ENCODE results near the gene ZNF445. TPM values are rescaled to one million over a fixed set of nuclear protein-coding genes. Genes with fewer than 3 reads are reported as not detected.
"Not testable (repeated sequence)": the region's sequence is repeated elsewhere in the genome, so short reads cannot be mapped to it uniquely, and the experiment has no call there.

The ZNF445 gene
- total and polyA plus RNA-seq, 4 experiments from 2014 or later: 0.57 to 31.5 (median 16.9) TPM

GRCh38 chr3:44511238-44511566, 33.7 kb upstream of the ZNF445 start:
- ChIA-PET CTCF (ENCODE audit: partially characterized antibody) (interaction anchor here (0.8 to 1.7 kb wide), 8 partner anchors 13 to 465 kb away, joined by 3 to 6 read pairs (median 3); partner anchors contain the start of genes EXOSC7, ZDHHC3 and ZNF445), POLR2A (ENCODE audit: partially characterized antibody) (interaction anchor here (0.6 to 2.4 kb wide), 23 partner anchors 8 to 607 kb away, joined by 3 to 32 read pairs (median 5); partner anchors contain the start of genes EXOSC7, KIAA1143, KIF15 and TCAIM)
- Histone ChIP-seq H3K4me1 (ENCODE audit: insufficient read depth, low read length) (peaks cover 21% of the 10 kb centered on the region), H3K4me3 (ENCODE audit: low read length in 2 of 2) (peak overlapping the region; percentile 67 to 92), H3K9me3 (ENCODE audit: control insufficient read depth in 1 of 2, low read length in 2 of 2) (no peaks in the 10 kb centered on the region), H3K36me3 (ENCODE audit: insufficient read depth, low read length) (no peaks in the 10 kb centered on the region), H3K27me3 (ENCODE audit: insufficient read depth, low read length) (no peaks in the 10 kb centered on the region), H3K27ac (ENCODE audit: low read depth, low read length) (peak overlapping the region; percentile 75)
- peak overlapping the region; percentile 94 to 98 (median 96) for H3K4me3 Mint-ChIP-seq
- no peak for DNase-seq
- H3K9me3 Mint-ChIP-seq: peaks cover 0 to under 1% (median 0%) of the 10 kb centered on the region in 8 donors
- intact Hi-C loops (cut with micrococcal nuclease): loop anchor here (2.0 to 5.0 kb wide), 3 partner anchors 114 to 350 kb away; partner anchors contain the start of genes TMEM42 and ZNF197
- H3K4me1 Mint-ChIP-seq: peaks cover 26 to 43% (median 34%) of the 10 kb centered on the region in 4 donors
- no peaks in the 10 kb centered on the region for H3K27me3 Mint-ChIP-seq
- peak overlapping the region; percentile 90 to 98 (median 96) for H3K27ac Mint-ChIP-seq
- H3K36me3 Mint-ChIP-seq: peaks cover 8 to 12% of the 10 kb centered on the region in 2 donors

GRCh38 chr3:44510000-44510368, 32.5 kb upstream of the ZNF445 start:
- Mint-ChIP-seq H3K4me3 (peak overlapping the region; percentile 94 to 98 (median 96)), H3K9me3 (peaks cover 0 to 7% (median under 1%) of the 10 kb centered on the region in 8 donors), H3K36me3 (peaks cover 20 to 23% of the 10 kb centered on the region in 2 donors), H3K27ac (peak overlapping the region; percentile 84 to 97 (median 94)), H3K4me1 (peaks cover 28 to 50% (median 38%) of the 10 kb centered on the region in 4 donors), H3K27me3 (no peaks in the 10 kb centered on the region)
- Histone ChIP-seq H3K4me3 (ENCODE audit: low read length in 2 of 2) (peak overlapping the region; percentile 85 to 92), H3K36me3 (ENCODE audit: insufficient read depth, low read length) (no peaks in the 10 kb centered on the region), H3K27me3 (ENCODE audit: insufficient read depth, low read length) (no peaks in the 10 kb centered on the region), H3K9me3 (ENCODE audit: control insufficient read depth in 1 of 2, low read length in 2 of 2) (no peaks in the 10 kb centered on the region), H3K27ac (ENCODE audit: low read depth, low read length) (peak overlapping the region; percentile 75), H3K4me1 (ENCODE audit: insufficient read depth, low read length) (peaks cover 21% of the 10 kb centered on the region)
- intact Hi-C loops (cut with micrococcal nuclease): loop anchor here (1.0 to 5.0 kb wide), 8 partner anchors 33 to 466 kb away; partner anchors contain the start of genes EXOSC7, KIAA1143, KIF15 and TMEM42
- ChIA-PET POLR2A (ENCODE audit: partially characterized antibody) (interaction anchor here (0.6 to 2.4 kb wide), 18 partner anchors 8 to 1084 kb away, joined by 3 to 32 read pairs (median 5); partner anchors contain the start of genes KIAA1143, KIF15, TCAIM and TMEM42), CTCF (ENCODE audit: partially characterized antibody) (interaction anchor here (1.3 kb wide), 1 partner anchor 187 kb away, joined by 3 read pairs; no protein-coding TSS in a partner anchor)
- no peak for DNase-seq

DNA sequence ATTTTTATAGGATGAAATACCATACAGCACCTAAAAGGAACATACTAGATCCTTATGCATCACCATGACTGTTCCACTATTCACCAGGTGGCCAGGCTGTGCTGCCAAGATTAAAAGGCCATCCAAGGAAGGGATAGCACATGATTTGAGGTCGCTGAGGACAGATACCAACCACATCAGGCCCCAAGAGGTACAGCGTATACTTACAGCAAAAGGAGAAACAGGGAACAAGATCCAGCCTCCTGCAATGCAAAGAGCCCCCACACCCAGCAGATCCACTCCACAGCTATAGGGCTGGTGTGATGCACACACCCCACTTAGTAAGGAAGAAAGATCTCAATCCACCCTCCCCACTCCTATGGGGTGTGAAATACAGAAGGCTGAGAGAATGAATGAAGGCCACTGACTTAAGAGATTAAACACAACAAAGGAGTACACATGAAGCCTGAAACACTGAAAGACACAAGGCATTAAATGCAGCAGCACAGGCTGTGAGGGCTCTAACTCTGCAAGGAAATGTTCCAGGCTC, 32.0 kb upstream of the ZNF445 start:
- Mint-ChIP-seq H3K27ac (peak overlapping the region; percentile 84 to 97 (median 94)), H3K9me3 (peaks cover 0 to 7% (median under 1%) of the 10 kb centered on the region in 8 donors), H3K36me3 (peaks cover 21 to 23% of the 10 kb centered on the region in 2 donors), H3K4me3 (peak overlapping the region; percentile 94 to 98 (median 96)), H3K27me3 (no peaks in the 10 kb centered on the region), H3K4me1 (peaks cover 28 to 50% (median 38%) of the 10 kb centered on the region in 4 donors)
- ChIA-PET POLR2A (ENCODE audit: partially characterized antibody) (interaction anchor here (1.1 kb wide), 1 partner anchor 169 kb away, joined by 3 read pairs; no protein-coding TSS in a partner anchor), CTCF (ENCODE audit: partially characterized antibody) (no interaction called here)
- Histone ChIP-seq H3K27me3 (ENCODE audit: insufficient read depth, low read length) (no peaks in the 10 kb centered on the region), H3K9me3 (ENCODE audit: control insufficient read depth in 1 of 2, low read length in 2 of 2) (no peaks in the 10 kb centered on the region), H3K36me3 (ENCODE audit: insufficient read depth, low read length) (no peaks in the 10 kb centered on the region), H3K4me3 (ENCODE audit: low read length in 2 of 2) (peak overlapping the region; percentile 85 to 92), H3K27ac (ENCODE audit: low read depth, low read length) (peak overlapping the region; percentile 75), H3K4me1 (ENCODE audit: insufficient read depth, low read length) (peaks cover 21% of the 10 kb centered on the region)
- intact Hi-C loops (cut with micrococcal nuclease): no loop called here
- DNase-seq: peak in 1 of 5 donors; percentile 6

- Histone ChIP-seq H3K27ac (ENCODE audit: low read depth, low read length) (no peak overlapping the region), H3K4me3 (ENCODE audit: low read length in 2 of 2) (no peak overlapping the region), H3K36me3 (ENCODE audit: insufficient read depth, low read length) (peaks cover 2% of the 10 kb centered on the region), H3K27me3 (ENCODE audit: insufficient read depth, low read length) (no peaks in the 10 kb centered on the region), H3K9me3 (ENCODE audit: control insufficient read depth in 1 of 2, low read length in 2 of 2) (peaks cover 0 to 10% of the 10 kb centered on the region in 2 donors), H3K4me1 (ENCODE audit: insufficient read depth, low read length) (peaks cover 21% of the 10 kb centered on the region)
- peak overlapping the region in 1 of 7 donors; percentile 2 for H3K27ac Mint-ChIP-seq
- CTCF ChIA-PET (ENCODE audit: partially characterized antibody): no interaction called here
- no peaks in the 10 kb centered on the region for H3K27me3 Mint-ChIP-seq
- H3K9me3 Mint-ChIP-seq: peaks cover 0 to 24% (median 12%) of the 10 kb centered on the region in 8 donors
- H3K4me3 Mint-ChIP-seq: peak overlapping the region in 1 of 8 donors; percentile 59
- no peak for DNase-seq
- peaks cover 39% of the 10 kb centered on the region in 2 donors for H3K36me3 Mint-ChIP-seq
- intact Hi-C loops (cut with micrococcal nuclease): no loop called here
- peaks cover 33 to 54% (median 39%) of the 10 kb centered on the region in 4 donors for H3K4me1 Mint-ChIP-seq
- POLR2A ChIA-PET (ENCODE audit: partially characterized antibody): no interaction called here
Measured at GRCh38 chr3:44506961-44507360, 29.5 kb upstream of the ZNF445 start.

GRCh38 chr3:44506556-44506955, 29.1 kb upstream of the ZNF445 start:
- peaks cover 18% of the 10 kb centered on the region for H3K4me1 ChIP-seq (ENCODE audit: insufficient read depth, low read length)
- POLR2A ChIA-PET (ENCODE audit: partially characterized antibody): no interaction called here
- Mint-ChIP-seq H3K4me1 (peaks cover 29 to 52% (median 36%) of the 10 kb centered on the region in 4 donors), H3K36me3 (peaks cover 43% of the 10 kb centered on the region in 2 donors), H3K4me3 (peak overlapping the region in 1 of 8 donors; percentile 59), H3K27ac (peak overlapping the region in 1 of 7 donors; percentile 2), H3K9me3 (peaks cover 3 to 28% (median 16%) of the 10 kb centered on the region in 8 donors), H3K27me3 (no peaks in the 10 kb centered on the region)
- no peak overlapping the region for H3K27ac ChIP-seq (ENCODE audit: low read depth, low read length)
- H3K27me3 ChIP-seq (ENCODE audit: insufficient read depth, low read length): no peaks in the 10 kb centered on the region
- no peak overlapping the region for H3K4me3 ChIP-seq (ENCODE audit: low read length in 2 of 2)
- H3K36me3 ChIP-seq (ENCODE audit: insufficient read depth, low read length): peaks cover 6% of the 10 kb centered on the region
- peaks cover 0 to 12% of the 10 kb centered on the region in 2 donors for H3K9me3 ChIP-seq (ENCODE audit: control insufficient read depth in 1 of 2, low read length in 2 of 2)
- intact Hi-C loops (cut with micrococcal nuclease): no loop called here
- DNase-seq: no peak
- CTCF ChIA-PET (ENCODE audit: partially characterized antibody): no interaction called here

- H3K27ac Mint-ChIP-seq: no peak overlapping the region
- peaks cover 3 to 48% (median 33%) of the 10 kb centered on the region in 8 donors for H3K9me3 Mint-ChIP-seq
- H3K36me3 ChIP-seq (ENCODE audit: insufficient read depth, low read length): peaks cover 21% of the 10 kb centered on the region
- peaks cover 58 to 63% of the 10 kb centered on the region in 2 donors for H3K36me3 Mint-ChIP-seq
- DNase-seq: no peak
- no peak overlapping the region for H3K27ac ChIP-seq (ENCODE audit: low read depth, low read length)
- H3K4me3 Mint-ChIP-seq: no peak overlapping the region
- no peaks in the 10 kb centered on the region for H3K27me3 Mint-ChIP-seq
- H3K4me3 ChIP-seq (ENCODE audit: low read length in 2 of 2): no peak overlapping the region
- H3K27me3 ChIP-seq (ENCODE audit: insufficient read depth, low read length): no peaks in the 10 kb centered on the region
- CTCF ChIA-PET (ENCODE audit: partially characterized antibody): no interaction called here
- peaks cover 0 to 28% of the 10 kb centered on the region in 2 donors for H3K9me3 ChIP-seq (ENCODE audit: control insufficient read depth in 1 of 2, low read length in 2 of 2)
- H3K4me1 Mint-ChIP-seq: peaks cover 22 to 39% (median 24%) of the 10 kb centered on the region in 4 donors
- POLR2A ChIA-PET (ENCODE audit: partially characterized antibody): no interaction called here
- H3K4me1 ChIP-seq (ENCODE audit: insufficient read depth, low read length): peaks cover 7% of the 10 kb centered on the region
- intact Hi-C loops (cut with micrococcal nuclease): no loop called here
Measured at GRCh38 chr3:44504566-44504965, 27.1 kb upstream of the ZNF445 start.

GRCh38 chr3:44503178-44503577, 25.7 kb upstream of the ZNF445 start:
- H3K27ac ChIP-seq (ENCODE audit: low read depth, low read length); H3K4me1 ChIP-seq (ENCODE audit: insufficient read depth, low read length); DNase-seq; POLR2A ChIA-PET (ENCODE audit: partially characterized antibody); H3K4me3 ChIP-seq (ENCODE audit: low read length in 2 of 2); intact Hi-C loops (cut with micrococcal nuclease); CTCF ChIA-PET (ENCODE audit: partially characterized antibody); H3K27me3 ChIP-seq (ENCODE audit: insufficient read depth, low read length); H3K27me3 Mint-ChIP-seq: not testable (repeated sequence)
- Mint-ChIP-seq H3K4me3 (peak overlapping the region in 1 of 8 donors; percentile 7), H3K27ac (peak overlapping the region in 1 of 7 donors; percentile 50), H3K9me3 (peaks cover 3 to 62% (median 47%) of the 10 kb centered on the region in 8 donors), H3K4me1 (peaks cover 12 to 25% (median 15%) of the 10 kb centered on the region in 4 donors), H3K36me3 (peaks cover 71 to 77% of the 10 kb centered on the region in 2 donors)
- Histone ChIP-seq H3K9me3 (ENCODE audit: control insufficient read depth in 1 of 2, low read length in 2 of 2) (peaks cover 0 to 41% of the 10 kb centered on the region in 2 donors), H3K36me3 (ENCODE audit: insufficient read depth, low read length) (peaks cover 21% of the 10 kb centered on the region)

Data from CD4-positive, alpha-beta memory T cell (primary cell).